K562 (cell line): ENCODE results near the gene OR10G8. TPM values are rescaled to one million over a fixed set of nuclear protein-coding genes. Genes with fewer than 3 reads are reported as not detected.

Experiments
- CREB3L1 ChIP-seq: fragments of 450-650 bp; IDR thresholded peaks from 2 replicates; pipeline ENCODE4 v1.6.1; 2014; ENCODE audit warnings: low read depth, mild to moderate bottlenecking, moderate library complexity, borderline replicate concordance
- FOXJ3 ChIP-seq: sonication (generic); formaldehyde crosslinking; IDR thresholded peaks from 2 replicates; pipeline ENCODE4 v1.4.0; 2020; ENCODE audit warnings: mild to moderate bottlenecking, missing genetic modification reagents
- NKRF ChIP-seq: fragments of 450-650 bp; IDR thresholded peaks from 2 replicates; pipeline ENCODE4 v1.6.1; 2016; ENCODE audit warnings: borderline replicate concordance
- TEAD2 ChIP-seq: fragments of 450-650 bp; IDR thresholded peaks from 2 replicates; pipeline ENCODE4 v1.6.1; 2016; ENCODE audit warnings: missing genetic modification characterization, control low read depth, missing compliant biosample characterization
- USF1 ChIP-seq: sonication (generic); formaldehyde crosslinking; IDR thresholded peaks from 2 replicates; pipeline ENCODE4 v1.9.0; 2022; ENCODE audit warnings: mild to moderate bottlenecking, missing genetic modification reagents
- ZBTB17 ChIP-seq: fragments of 450-650 bp; formaldehyde crosslinking; IDR thresholded peaks from 2 replicates; pipeline ENCODE4 v1.4.0; 2020; ENCODE audit warnings: mild to moderate bottlenecking
- polyA plus RNA-seq, 8 experiments: library from polyadenylated mRNA; depleted of rRNA in 4 of 8; stranded (reverse) in 5 of 8; unstranded in 3 of 8; fragments of >200 nt; fragmentation: Nextera tagmentation in 2 of 8; fragmentation: Illumina TruSeq in 1 of 8; extraction: Ambion mirVana in 2 of 8; extraction: Trizol in 1 of 8; gene quantifications; 2 replicates each; pipeline versions ENCODE4 v1.2.1 to v1.2.3, GENCODE V29; 2011 to 2014; ENCODE audit warnings: inconsistent platforms in 1 of 8, missing spikeins in 1 of 8
- total RNA-seq, 7 experiments: library from RNA; depleted of rRNA in 6 of 7; stranded (reverse); fragments of >200 nt in 6 of 7; fragmentation: Illumina TruSeq in 2 of 7; extraction: Trizol in 2 of 7; gene quantifications; 2 replicates each; pipeline versions ENCODE4 v1.2.1 to v1.2.3, GENCODE V29; 2011 to 2021; ENCODE audit warnings: low replicate concordance in 1 of 7
- TF ChIP-seq, protein P1 (sequence below): fragments of 450-650 bp; formaldehyde crosslinking; IDR thresholded peaks from 2 replicates; pipeline ENCODE4 v1.4.0; 2020; ENCODE audit warnings: mild to moderate bottlenecking, moderate library complexity

OR10G8 gene
- total and polyA plus RNA-seq, 9 of the 15 experiments (the other 6 are each of a cell fraction or from before 2014, with no cell fraction given) = not detected

GRCh38 chr11:124039557-124039956 is 13.0 kb downstream of the OR10G8 start (continued):
- TF ChIP-seq FOXJ3 = no peak
- TF ChIP-seq TEAD2 (tag) = no peak
- TF ChIP-seq ZBTB17 = no peak
- TF ChIP-seq CREB3L1 = no peak
- TF ChIP-seq, protein P1, sequence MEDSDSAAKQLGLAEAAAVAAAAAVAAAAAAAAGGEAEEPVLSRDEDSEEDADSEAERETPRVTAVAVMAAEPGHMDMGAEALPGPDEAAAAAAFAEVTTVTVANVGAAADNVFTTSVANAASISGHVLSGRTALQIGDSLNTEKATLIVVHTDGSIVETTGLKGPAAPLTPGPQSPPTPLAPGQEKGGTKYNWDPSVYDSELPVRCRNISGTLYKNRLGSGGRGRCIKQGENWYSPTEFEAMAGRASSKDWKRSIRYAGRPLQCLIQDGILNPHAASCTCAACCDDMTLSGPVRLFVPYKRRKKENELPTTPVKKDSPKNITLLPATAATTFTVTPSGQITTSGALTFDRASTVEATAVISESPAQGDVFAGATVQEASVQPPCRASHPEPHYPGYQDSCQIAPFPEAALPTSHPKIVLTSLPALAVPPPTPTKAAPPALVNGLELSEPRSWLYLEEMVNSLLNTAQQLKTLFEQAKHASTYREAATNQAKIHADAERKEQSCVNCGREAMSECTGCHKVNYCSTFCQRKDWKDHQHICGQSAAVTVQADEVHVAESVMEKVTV (CRISPR knock-in tag) = no peak
- no peak for TF ChIP-seq USF1 (CRISPR knock-in tag)
- TF ChIP-seq NKRF = no peak
- TF ChIP-seq, all 486 proteins: peak for 0
